HCT116 (cell line): Measurements from ENCODE around the gene FGG. TPM values are rescaled to one million over a fixed set of nuclear protein-coding genes. Genes with fewer than 3 reads are reported as not detected.

Experiments used
- ATAC-seq: fragments of 200-7000 bp; cut with Tn5 transposase; 2 replicates; pipeline ENCODE4 v1.9.1; 2020; ENCODE audit warnings: mild to moderate bottlenecking, moderate library complexity
- BruUV-seq: library from RNA; stranded (reverse); fragments of 400-500 nt; replicated peaks from 2 replicates; lab custom pipeline; 2021; lab: Mats Ljungman, UMichigan
- CTCF ChIA-PET: fragments of 300-600 bp; sonication (Branson Sonifier 250); formaldehyde crosslinking; loops from one replicate; lab custom pipeline; 2021; ENCODE audit warnings: antibody characterized with exemption; lab: Charles Lee
- POLR2A ChIA-PET: fragments of 300-600, 350-600 bp; sonication (Branson Sonifier 250); formaldehyde crosslinking; loops from one replicate; lab custom pipeline; 2021; ENCODE audit warnings: antibody characterized with exemption; lab: Charles Lee
- RAD21 ChIA-PET, 2 experiments: fragments of 300-600 bp; sonication (Branson Sonifier 250); formaldehyde crosslinking; loops; one replicate each; lab custom pipeline; 2023; ENCODE audit warnings: low total read pairs in 2 of 2; ENCODE audit not compliant: uncharacterized antibody in 2 of 2, unreplicated experiment in 2 of 2, low non-redundant PET in 1 of 2; lab: Charles Lee
- DNase-seq: peaks from one replicate; pipeline ENCODE4 v3.0.0-alpha.2; 2010; ENCODE audit warnings: low read depth, low spot score
- H2AFZ ChIP-seq: fragments of 200-600 bp; shearing (Covaris generic), sonication (generic); 2 replicates; pipeline ENCODE4 v1.6.1; 2017; ENCODE audit warnings: low read depth, mixed run types, mixed read lengths, antibody characterized with exemption, low read length; ENCODE audit not compliant: poor library complexity, severe bottlenecking
- H3K27ac ChIP-seq: 2 replicates; pipeline ENCODE4 v1.5.1; 2012; ENCODE audit warnings: low read depth, low read length
- H3K27me3 ChIP-seq: fragments of 200-600 bp; sonication (generic); 2 replicates; pipeline ENCODE4 v1.6.1; 2016; ENCODE audit warnings: mixed run types, low read length, mixed read lengths; ENCODE audit not compliant: insufficient read depth
- H3K36me3 ChIP-seq, 2 experiments: fragments of 200-500 bp in 1 of 2; fragments of 200-600 bp in 1 of 2; sonication (Bioruptor generic) in 1 of 2; sonication (generic) in 1 of 2; 2 replicates each; pipeline versions ENCODE4 v1.5.1 to v1.6.1; 2014 to 2016; ENCODE audit warnings: low read length in 2 of 2, inconsistent platforms in 1 of 2, mixed read lengths in 1 of 2, mixed run types in 1 of 2; ENCODE audit not compliant: insufficient read depth in 2 of 2, control insufficient read depth in 1 of 2
- H3K4me1 ChIP-seq, 2 experiments: fragments of 200-600 bp in 1 of 2; sonication (generic) in 1 of 2; 2 replicates each; pipeline versions ENCODE4 v1.5.1 to v1.6.1; 2012 to 2017; ENCODE audit warnings: low read length in 2 of 2, inconsistent platforms in 1 of 2, mild to moderate bottlenecking in 1 of 2, mixed read lengths in 1 of 2, mixed run types in 1 of 2, moderate library complexity in 1 of 2; ENCODE audit not compliant: insufficient read depth in 2 of 2, control insufficient read depth in 1 of 2
- H3K4me2 ChIP-seq: fragments of 200-600 bp; sonication (generic); 2 replicates; pipeline ENCODE4 v1.6.1; 2017; ENCODE audit warnings: mixed run types, low read length, mixed read lengths
- H3K4me3 ChIP-seq, 2 experiments: fragments of 200-600 bp in 1 of 2; sonication (generic) in 1 of 2; replicated peaks in 1 of 2; 2 replicates each; pipeline ENCODE4 v1.5.1; 2011 to 2016; ENCODE audit warnings: low read length in 2 of 2, control low read depth in 1 of 2, low read depth in 1 of 2, mild to moderate bottlenecking in 1 of 2, mixed read lengths in 1 of 2, mixed run types in 1 of 2
- H3K79me2 ChIP-seq: fragments of 200-600 bp; sonication (generic); 2 replicates; pipeline ENCODE4 v1.6.1; 2017; ENCODE audit warnings: mild to moderate bottlenecking, mixed run types, low read length, moderate library complexity, mixed read lengths; ENCODE audit not compliant: insufficient read depth
- H3K9ac ChIP-seq: fragments of 200-600 bp; sonication (generic); 2 replicates; pipeline ENCODE4 v1.6.1; 2016; ENCODE audit warnings: low read length, mixed read lengths
- H3K9me2 ChIP-seq: fragments of 200-600 bp; sonication (generic), shearing (Covaris generic); 2 replicates; pipeline ENCODE4 v1.6.1; 2017; ENCODE audit warnings: mixed run types, mild to moderate bottlenecking, moderate library complexity; ENCODE audit not compliant: insufficient read depth
- H3K9me3 ChIP-seq, 2 experiments: fragments of 200-500 bp in 1 of 2; fragments of 200-600 bp in 1 of 2; sonication (Bioruptor generic) in 1 of 2; sonication (generic) in 1 of 2; 2 replicates each; pipeline ENCODE4 v1.6.1; 2014 to 2017; ENCODE audit warnings: low read length in 2 of 2, mixed read lengths in 2 of 2, inconsistent platforms in 1 of 2, low read depth in 1 of 2, mild to moderate bottlenecking in 1 of 2, mixed run types in 1 of 2, moderate library complexity in 1 of 2; ENCODE audit not compliant: control insufficient read depth in 1 of 2, insufficient read depth in 1 of 2
- H4K20me1 ChIP-seq: fragments of 200-600 bp; sonication (generic), shearing (Covaris generic); 2 replicates; pipeline ENCODE4 v1.6.1; 2017; ENCODE audit warnings: mixed run types, mild to moderate bottlenecking, moderate library complexity; ENCODE audit not compliant: insufficient read depth
- ATF3 ChIP-seq: IDR thresholded peaks from 2 replicates; pipeline ENCODE4 v1.6.1; 2012
- CBX3 ChIP-seq: IDR thresholded peaks from 2 replicates; pipeline ENCODE4 v1.6.1; 2012; ENCODE audit warnings: low read depth
- CEBPB ChIP-seq: IDR thresholded peaks from 2 replicates; pipeline ENCODE4 v1.6.1; 2012; ENCODE audit warnings: low read depth
- CTCF ChIP-seq, 3 experiments: fragments of 200-600 bp in 1 of 3; sonication (generic) in 1 of 3; IDR thresholded peaks in 2 of 3; conservative IDR thresholded peaks in 1 of 3; 2 replicates each; pipeline ENCODE4 v1.5.1; 2012 to 2017; ENCODE audit warnings: low read depth in 2 of 3, low read length in 2 of 3, antibody characterized with exemption in 1 of 3, borderline replicate concordance in 1 of 3, control low read depth in 1 of 3, mild to moderate bottlenecking in 1 of 3, mixed read lengths in 1 of 3, mixed run types in 1 of 3, moderate library complexity in 1 of 3; ENCODE audit not compliant: insufficient read depth in 1 of 3
- EGR1 ChIP-seq: IDR thresholded peaks from 2 replicates; pipeline ENCODE4 v1.6.1; 2012; ENCODE audit warnings: low read depth
- ELF1 ChIP-seq: IDR thresholded peaks from 2 replicates; pipeline ENCODE4 v1.6.1; 2012; ENCODE audit warnings: low read depth, borderline replicate concordance
- EZH2 ChIP-seq: fragments of 200-600 bp; sonication (generic); IDR thresholded peaks from 2 replicates; pipeline ENCODE4 v1.6.1; 2017; ENCODE audit warnings: antibody characterized with exemption, mixed run types
- EZH2phosphoT487 ChIP-seq: fragments of 200-600 bp; IDR thresholded peaks from 2 replicates; pipeline ENCODE4 v1.6.1; 2018; ENCODE audit warnings: antibody characterized with exemption, borderline replicate concordance
- MAX ChIP-seq: IDR thresholded peaks from 2 replicates; pipeline ENCODE4 v1.6.1; 2012
- POLR2A ChIP-seq: IDR thresholded peaks from 2 replicates; pipeline ENCODE4 v1.7.0; 2011; ENCODE audit warnings: borderline replicate concordance; ENCODE audit not compliant: insufficient read depth, insufficient read length; ENCODE audit errors: extremely low read depth
- POLR2AphosphoS5 ChIP-seq: IDR thresholded peaks from 2 replicates; pipeline ENCODE4 v1.6.1; 2011; ENCODE audit warnings: mild to moderate bottlenecking, low read depth, low read length, moderate library complexity
- RAD21 ChIP-seq: IDR thresholded peaks from 2 replicates; pipeline ENCODE4 v1.6.1; 2012; ENCODE audit warnings: low read depth, mild to moderate bottlenecking
- SIN3A ChIP-seq: IDR thresholded peaks from 2 replicates; pipeline ENCODE4 v1.6.1; 2012; ENCODE audit warnings: low read depth
- SP1 ChIP-seq: IDR thresholded peaks from 2 replicates; pipeline ENCODE4 v1.6.1; 2012; ENCODE audit warnings: low read depth
- YY1 ChIP-seq: IDR thresholded peaks from 2 replicates; pipeline ENCODE4 v1.6.1; 2011; ENCODE audit warnings: low read length, low read depth, moderate library complexity, mild to moderate bottlenecking; ENCODE audit not compliant: insufficient replicate concordance; ENCODE audit errors: extremely low read depth
- ZFX ChIP-seq: fragments of 450-650 bp; IDR thresholded peaks from 2 replicates; pipeline ENCODE4 v1.6.1; 2017
- ZNF274 ChIP-seq: fragments of 200-500 bp; sonication (Bioruptor generic); IDR thresholded peaks from 2 replicates; pipeline ENCODE4 v1.6.1; 2014; ENCODE audit warnings: mild to moderate bottlenecking, low read depth, low read length, inconsistent platforms
- intact Hi-C: fragments of 100-400 bp; cut with micrococcal nuclease; formaldehyde crosslinking; loops from 2 replicates; pipeline ENCODE4 v1.10.0; 2022
- total RNA-seq: library from RNA; stranded (reverse); gene quantifications from one replicate; pipeline ENCODE4 v1.2.1, GENCODE V29; 2021; ENCODE audit not compliant: unreplicated experiment
- TF ChIP-seq, protein P1 (sequence below): IDR thresholded peaks from 2 replicates; pipeline ENCODE4 v1.6.1; 2012; ENCODE audit warnings: low read depth

FGG gene
- total RNA-seq, 1 experiment from 2014 or later: 2.7 TPM

- H3K79me2 ChIP-seq: no peaks in the 10 kb centered on the region
- no peaks in the 10 kb centered on the region for H4K20me1 ChIP-seq
- no peak for TF ChIP-seq POLR2AphosphoS5
- no peak for TF ChIP-seq MAX
- TF ChIP-seq EZH2phosphoT487: no peak
- no peak for TF ChIP-seq ELF1
- TF ChIP-seq CTCF (IDR thresholded peaks at IDR 0.05 in 2 of 3, conservative IDR thresholded peaks at IDR 0.05 in 1 of 3; ENCODE audit: borderline replicate concordance in 1 of 3, insufficient read depth in 1 of 3, low read depth in 2 of 3, low read length in 2 of 3): no peak
- no peak for TF ChIP-seq EGR1
- TF ChIP-seq CBX3: no peak
- TF ChIP-seq SIN3A: no peak
- TF ChIP-seq YY1: no peak
- no peak for TF ChIP-seq SP1
- no peak for TF ChIP-seq ATF3
- TF ChIP-seq EZH2: no peak
- TF ChIP-seq, protein P1, sequence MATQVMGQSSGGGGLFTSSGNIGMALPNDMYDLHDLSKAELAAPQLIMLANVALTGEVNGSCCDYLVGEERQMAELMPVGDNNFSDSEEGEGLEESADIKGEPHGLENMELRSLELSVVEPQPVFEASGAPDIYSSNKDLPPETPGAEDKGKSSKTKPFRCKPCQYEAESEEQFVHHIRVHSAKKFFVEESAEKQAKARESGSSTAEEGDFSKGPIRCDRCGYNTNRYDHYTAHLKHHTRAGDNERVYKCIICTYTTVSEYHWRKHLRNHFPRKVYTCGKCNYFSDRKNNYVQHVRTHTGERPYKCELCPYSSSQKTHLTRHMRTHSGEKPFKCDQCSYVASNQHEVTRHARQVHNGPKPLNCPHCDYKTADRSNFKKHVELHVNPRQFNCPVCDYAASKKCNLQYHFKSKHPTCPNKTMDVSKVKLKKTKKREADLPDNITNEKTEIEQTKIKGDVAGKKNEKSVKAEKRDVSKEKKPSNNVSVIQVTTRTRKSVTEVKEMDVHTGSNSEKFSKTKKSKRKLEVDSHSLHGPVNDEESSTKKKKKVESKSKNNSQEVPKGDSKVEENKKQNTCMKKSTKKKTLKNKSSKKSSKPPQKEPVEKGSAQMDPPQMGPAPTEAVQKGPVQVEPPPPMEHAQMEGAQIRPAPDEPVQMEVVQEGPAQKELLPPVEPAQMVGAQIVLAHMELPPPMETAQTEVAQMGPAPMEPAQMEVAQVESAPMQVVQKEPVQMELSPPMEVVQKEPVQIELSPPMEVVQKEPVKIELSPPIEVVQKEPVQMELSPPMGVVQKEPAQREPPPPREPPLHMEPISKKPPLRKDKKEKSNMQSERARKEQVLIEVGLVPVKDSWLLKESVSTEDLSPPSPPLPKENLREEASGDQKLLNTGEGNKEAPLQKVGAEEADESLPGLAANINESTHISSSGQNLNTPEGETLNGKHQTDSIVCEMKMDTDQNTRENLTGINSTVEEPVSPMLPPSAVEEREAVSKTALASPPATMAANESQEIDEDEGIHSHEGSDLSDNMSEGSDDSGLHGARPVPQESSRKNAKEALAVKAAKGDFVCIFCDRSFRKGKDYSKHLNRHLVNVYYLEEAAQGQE: no peak
- no peak for TF ChIP-seq ZNF274
- TF ChIP-seq POLR2A: no peak
- TF ChIP-seq ZFX: no peak
- no peak for TF ChIP-seq RAD21
- TF ChIP-seq CEBPB: no peak
- no TSS peak for BruUV-seq
- H3K27ac ChIP-seq: no peak overlapping the region
- RAD21 ChIA-PET: no interaction called here
- H3K4me1 ChIP-seq: peaks cover 6 to 7% of the 10 kb centered on the region in 2 experiments; a peak in 3 of 4 replicates
- no peak overlapping the region for H3K9ac ChIP-seq
- CTCF ChIA-PET: interaction anchor here (1.9 kb wide), 1 partner anchor 13 kb away, joined by 8 read pairs; no protein-coding TSS in a partner anchor
- H3K27me3 ChIP-seq: no peaks in the 10 kb centered on the region
- no peak overlapping the region for H3K4me2 ChIP-seq
- H3K36me3 ChIP-seq: no peaks in the 10 kb centered on the region
- no peaks in the 10 kb centered on the region for H3K9me2 ChIP-seq
- no peak overlapping the region for H2AFZ ChIP-seq
- ATAC-seq (no peak), DNase-seq (no peak)
- no peaks in the 10 kb centered on the region for H3K9me3 ChIP-seq
- H3K4me3 ChIP-seq: no peak overlapping the region
- intact Hi-C loops: no loop called here
- POLR2A ChIA-PET: no interaction called here
These were observed 19.4 kb upstream of the FGG start for GRCh38 chr4:154631828-154632227.
